Colonic mucosa (tissue), 4 donors: Measurements from ENCODE around the gene BAZ1A. TPM values are rescaled to one million over a fixed set of nuclear protein-coding genes. Genes with fewer than 3 reads are reported as not detected.

Source experiments
- DNase-seq: peaks from one replicate; pipeline ENCODE4 v3.0.0-alpha.2; 2020
- H3K27ac ChIP-seq: fragments of 200-600 bp; one replicate; pipeline ENCODE4 v1.8.0; 2021
- H3K27me3 ChIP-seq: fragments of 200-600 bp; one replicate; pipeline ENCODE4 v1.8.0; 2021
- H3K36me3 ChIP-seq: fragments of 200-600 bp; one replicate; pipeline ENCODE4 v1.8.0; 2021
- H3K4me1 ChIP-seq: fragments of 200-600 bp; one replicate; pipeline ENCODE4 v1.8.0; 2021; ENCODE audit warnings: mild to moderate bottlenecking
- H3K4me3 ChIP-seq: fragments of 200-600 bp; one replicate; pipeline ENCODE4 v1.8.0; 2021
- H3K9ac ChIP-seq, 2 donors: one replicate each; pipeline ENCODE4 v1.7.0; 2013; ENCODE audit warnings: control low read depth in 2 of 2, low read depth in 2 of 2, low read length in 2 of 2
- H3K9me3 ChIP-seq: fragments of 200-600 bp; one replicate; pipeline ENCODE4 v1.8.0; 2021
- intact Hi-C: fragments of 100-400 bp; cut with DNase I; formaldehyde crosslinking; loops from one replicate; pipeline ENCODE4 v1.14.1; 2022
- total RNA-seq, 2 donors: library from RNA; stranded (reverse); fragmentation: NEBNext Ultra II Directional in 1 of 2; extraction: Animal tissue kit (Norgen Biotek cat#: 25700) in 1 of 2; gene quantifications; one replicate each; pipeline ENCODE4 v1.2.1, GENCODE V29; 2021
- TF ChIP-seq, protein P1 (sequence below): fragments of 200-600 bp; IDR thresholded peaks from one replicate; pipeline ENCODE4 v1.8.0; 2022; ENCODE audit warnings: antibody characterized with exemption, mild to moderate bottlenecking
- donor health status: healthy.
- donor health status: DM: no; HTN: no; CAD: no.
- donor health status: DM: no; HTN: no; CAD: no.

BAZ1A gene
- total RNA-seq, 2 donors from 2014 or later = 24.9 to 30.6 TPM

DNA sequence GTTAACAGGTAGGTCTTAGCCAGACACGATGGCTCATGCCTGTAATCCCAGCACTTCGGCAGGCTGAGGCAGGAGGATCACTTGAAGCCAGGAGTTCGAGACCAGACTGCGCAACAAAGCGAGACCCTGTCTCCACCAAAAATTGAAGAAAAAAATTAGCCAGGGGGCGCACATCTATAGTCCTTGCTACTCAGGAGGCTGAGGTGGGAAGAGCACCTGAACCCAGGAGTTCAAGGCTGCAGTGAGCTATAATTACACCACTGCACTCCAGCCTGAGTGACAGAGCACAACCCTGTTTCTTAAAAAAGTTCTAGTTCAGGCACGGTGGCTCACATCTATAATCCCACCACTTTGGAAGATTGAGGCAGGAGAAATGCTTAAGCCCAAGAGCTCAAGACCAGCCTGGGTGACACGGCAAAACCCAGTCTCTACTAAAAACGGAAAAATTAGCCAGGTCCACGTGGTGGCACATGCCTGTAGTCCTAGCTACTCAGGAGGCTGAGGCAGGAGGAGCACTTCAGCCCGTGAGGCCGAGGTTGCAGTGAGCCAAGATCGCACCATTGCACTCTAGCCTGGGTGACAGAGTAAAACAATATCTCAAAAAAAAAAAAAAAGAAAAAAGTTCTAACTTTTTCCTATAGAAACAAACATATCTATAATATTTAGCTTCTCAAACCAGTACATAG, 9.1 kb downstream of the BAZ1A start:
- Histone ChIP-seq H3K9me3 (no peaks in the 10 kb centered on the region), H3K36me3 (no peaks in the 10 kb centered on the region), H3K4me3 (no peak overlapping the region), H3K9ac (no peak overlapping the region), H3K27me3 (no peaks in the 10 kb centered on the region), H3K4me1 (no peaks in the 10 kb centered on the region), H3K27ac (no peak overlapping the region)
- TF ChIP-seq, protein P1, sequence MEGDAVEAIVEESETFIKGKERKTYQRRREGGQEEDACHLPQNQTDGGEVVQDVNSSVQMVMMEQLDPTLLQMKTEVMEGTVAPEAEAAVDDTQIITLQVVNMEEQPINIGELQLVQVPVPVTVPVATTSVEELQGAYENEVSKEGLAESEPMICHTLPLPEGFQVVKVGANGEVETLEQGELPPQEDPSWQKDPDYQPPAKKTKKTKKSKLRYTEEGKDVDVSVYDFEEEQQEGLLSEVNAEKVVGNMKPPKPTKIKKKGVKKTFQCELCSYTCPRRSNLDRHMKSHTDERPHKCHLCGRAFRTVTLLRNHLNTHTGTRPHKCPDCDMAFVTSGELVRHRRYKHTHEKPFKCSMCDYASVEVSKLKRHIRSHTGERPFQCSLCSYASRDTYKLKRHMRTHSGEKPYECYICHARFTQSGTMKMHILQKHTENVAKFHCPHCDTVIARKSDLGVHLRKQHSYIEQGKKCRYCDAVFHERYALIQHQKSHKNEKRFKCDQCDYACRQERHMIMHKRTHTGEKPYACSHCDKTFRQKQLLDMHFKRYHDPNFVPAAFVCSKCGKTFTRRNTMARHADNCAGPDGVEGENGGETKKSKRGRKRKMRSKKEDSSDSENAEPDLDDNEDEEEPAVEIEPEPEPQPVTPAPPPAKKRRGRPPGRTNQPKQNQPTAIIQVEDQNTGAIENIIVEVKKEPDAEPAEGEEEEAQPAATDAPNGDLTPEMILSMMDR = no peak
- DNase-seq = no peak
- intact Hi-C loops = no loop called here

DNA sequence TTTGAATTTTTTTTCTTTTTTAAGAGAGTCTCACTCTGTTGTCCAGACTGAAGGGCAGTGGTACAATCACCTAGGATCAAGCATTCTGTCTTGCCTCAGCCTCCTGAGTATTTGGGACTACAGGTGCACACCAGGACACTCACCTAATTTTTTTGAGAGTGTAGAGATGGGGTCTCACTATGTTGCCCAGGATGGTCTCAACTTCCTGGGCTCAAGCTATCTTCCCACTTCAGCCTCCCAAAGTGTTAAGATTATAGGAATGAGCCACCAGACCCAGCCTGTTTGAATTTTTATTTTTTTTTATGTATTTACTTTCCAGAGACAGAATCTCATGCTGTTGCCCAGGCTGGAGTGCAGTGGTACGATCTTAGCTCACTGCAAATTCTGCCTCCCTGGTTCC, 11.3 kb downstream of the BAZ1A start:
- Histone ChIP-seq H3K27me3 (no peaks in the 10 kb centered on the region), H3K9ac (no peak overlapping the region), H3K36me3 (no peaks in the 10 kb centered on the region), H3K9me3 (no peaks in the 10 kb centered on the region), H3K27ac (no peak overlapping the region), H3K4me1 (no peaks in the 10 kb centered on the region), H3K4me3 (no peak overlapping the region)
- TF ChIP-seq, protein P1 = no peak
- no peak for DNase-seq
- intact Hi-C loops = no loop called here

DNA sequence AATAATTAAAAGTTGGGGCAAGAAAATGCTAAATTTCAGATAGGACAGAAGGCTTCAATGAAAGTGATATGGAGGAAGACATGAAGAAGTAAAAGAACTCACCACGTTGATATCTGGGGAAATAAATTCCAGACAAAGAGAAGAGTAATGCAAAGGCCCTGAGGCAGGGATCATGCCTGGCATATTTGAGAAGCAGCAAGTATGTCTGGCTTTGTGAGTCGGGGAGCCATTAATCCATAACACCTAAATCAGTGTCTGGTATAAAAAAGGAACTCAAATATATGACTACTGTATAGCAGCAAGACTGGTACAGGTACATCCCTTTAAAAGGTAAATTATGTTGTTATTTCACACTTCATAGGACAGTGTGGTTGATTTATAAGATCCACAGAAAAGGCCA, 16.4 kb downstream of the BAZ1A start:
- TF ChIP-seq, protein P1 = no peak
- H3K9me3 ChIP-seq = no peaks in the 10 kb centered on the region
- H3K36me3 ChIP-seq = no peaks in the 10 kb centered on the region
- H3K9ac ChIP-seq = no peak overlapping the region
- no peaks in the 10 kb centered on the region for H3K27me3 ChIP-seq
- DNase-seq = no peak
- H3K27ac ChIP-seq = no peak overlapping the region
- intact Hi-C loops = no loop called here
- no peaks in the 10 kb centered on the region for H3K4me1 ChIP-seq
- H3K4me3 ChIP-seq = no peak overlapping the region

DNA sequence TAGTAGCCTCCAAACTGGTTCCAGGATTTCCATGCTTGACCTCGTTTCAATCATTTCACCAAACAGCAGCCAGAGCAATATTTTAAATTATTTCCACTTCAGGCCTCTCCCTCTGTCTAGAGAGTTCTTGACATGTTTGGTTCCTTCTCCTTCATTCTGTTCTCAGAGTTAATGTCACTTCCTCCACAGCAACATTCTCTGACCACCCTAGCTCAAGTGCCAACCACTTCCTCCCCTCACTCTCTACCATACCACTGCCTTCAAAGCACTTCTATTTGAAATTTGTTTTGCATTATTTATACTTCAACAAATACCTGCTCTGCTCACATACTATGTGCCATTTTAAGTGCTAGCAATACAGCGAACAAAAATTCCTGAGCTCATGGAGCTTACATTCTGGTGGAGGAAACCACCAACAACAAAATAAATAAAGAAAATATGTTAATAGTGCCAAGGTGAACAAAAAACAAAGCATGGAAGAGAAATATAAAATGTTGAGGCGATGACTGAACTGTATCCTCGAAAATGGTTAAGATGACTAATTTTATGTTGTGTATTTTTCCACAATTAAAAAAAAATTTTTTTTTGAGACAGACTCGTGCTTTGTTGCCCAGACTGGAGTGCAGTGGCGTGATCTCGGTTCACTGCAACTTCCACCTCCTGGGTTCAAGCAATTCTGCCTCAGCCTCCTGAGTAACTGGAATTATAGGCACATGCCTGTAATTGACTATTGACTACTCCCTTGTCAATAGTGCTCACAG, 17.3 kb downstream of the BAZ1A start:
- Histone ChIP-seq H3K9ac (no peak overlapping the region), H3K4me3 (no peak overlapping the region), H3K36me3 (no peaks in the 10 kb centered on the region), H3K27ac (no peak overlapping the region), H3K4me1 (no peaks in the 10 kb centered on the region), H3K27me3 (no peaks in the 10 kb centered on the region), H3K9me3 (no peaks in the 10 kb centered on the region)
- DNase-seq = no peak
- intact Hi-C loops = no loop called here
- TF ChIP-seq, protein P1 = no peak

DNA sequence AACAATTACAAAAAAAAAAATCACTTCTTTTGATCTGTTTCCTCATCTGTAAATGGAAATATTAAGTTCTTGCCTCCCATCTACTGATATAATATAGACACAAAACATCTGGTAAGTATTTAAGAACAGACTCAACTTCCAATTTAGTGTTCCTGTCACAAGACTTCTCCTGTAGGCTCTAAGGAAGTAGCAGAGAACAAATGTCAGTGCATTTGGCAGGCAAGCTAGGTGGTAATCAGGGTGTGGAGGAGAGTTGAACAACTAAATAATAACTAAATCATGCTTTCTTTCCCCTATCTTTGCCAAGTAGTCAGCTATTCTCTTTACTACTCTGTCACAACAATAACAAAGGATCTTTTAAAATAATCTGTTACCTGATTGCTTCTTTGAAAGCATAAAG, 22.1 kb downstream of the BAZ1A start:
- no peak overlapping the region for H3K9ac ChIP-seq
- no peak for DNase-seq
- TF ChIP-seq, protein P1 = no peak
- H3K9me3 ChIP-seq = no peaks in the 10 kb centered on the region
- H3K27ac ChIP-seq = no peak overlapping the region
- intact Hi-C loops = no loop called here
- H3K27me3 ChIP-seq = no peaks in the 10 kb centered on the region
- H3K4me1 ChIP-seq = no peaks in the 10 kb centered on the region
- no peak overlapping the region for H3K4me3 ChIP-seq
- no peaks in the 10 kb centered on the region for H3K36me3 ChIP-seq
